ENCODE data around the gene LRRC51.
"Not testable (repeated sequence)": the region's sequence is repeated elsewhere in the genome, so short reads cannot be mapped to it uniquely, and the experiment has no call there.

LRRC51 gene

GRCh38 chr11:72111300-72112142, 30.9 kb downstream of the LRRC51 start:
- DNase-seq: no peak

- peak; percentile 99 for DNase-seq
These were observed 31.7 kb downstream of the LRRC51 start, which contains the start of gene ANAPC15 for GRCh38 chr11:72112143-72112977. ANAPC15 (minus strand) TSS chr11:72112695; CDS start chr11:72111276, 1,419 bp downstream.

GRCh38 chr11:72112978-72113808, 32.5 kb downstream of the LRRC51 start:
- DNase-seq: no peak

- DNase-seq: no peak
These were observed 33.9 kb downstream of the LRRC51 start for GRCh38 chr11:72114570-72114969.

- no peak for DNase-seq
These were observed 35.5 kb downstream of the LRRC51 start for GRCh38 chr11:72116019-72116755.

- no peak for DNase-seq
These were observed 38.5 kb downstream of the LRRC51 start for GRCh38 chr11:72119198-72119597.

- no peak for DNase-seq
These were observed 40.3 kb downstream of the LRRC51 start for GRCh38 chr11:72120930-72121329.

GRCh38 chr11:72122607-72123006, 42.0 kb downstream of the LRRC51 start:
- no peak for DNase-seq

GRCh38 chr11:72123117-72123653, 42.5 kb downstream of the LRRC51 start:
- no peak for DNase-seq

GRCh38 chr11:72124046-72124445, 43.4 kb downstream of the LRRC51 start:
- no peak for DNase-seq

GRCh38 chr11:72125956-72126355, 45.3 kb downstream of the LRRC51 start:
- no peak for DNase-seq

- DNase-seq: no peak
These were observed 47.3 kb downstream of the LRRC51 start for GRCh38 chr11:72127923-72128322.

- no peak for DNase-seq
These were observed 48.7 kb downstream of the LRRC51 start for GRCh38 chr11:72129381-72129780.

- no peak for DNase-seq
These were observed 52.0 kb downstream of the LRRC51 start for GRCh38 chr11:72132646-72133045.

GRCh38 chr11:72135473-72135872, 54.8 kb downstream of the LRRC51 start, which contains the start of gene FOLR3:
FOLR3 (plus strand) TSS chr11:72135725; CDS start chr11:72135953, 228 bp downstream.
- not testable (repeated sequence) for DNase-seq

GRCh38 chr11:72135891-72136683, 55.4 kb downstream of the LRRC51 start:
- DNase-seq: no peak

- DNase-seq: no peak
These were observed 56.1 kb downstream of the LRRC51 start for GRCh38 chr11:72136684-72137262.

GRCh38 chr11:72138821-72139390, 58.3 kb downstream of the LRRC51 start:
- DNase-seq: no peak

- no peak for DNase-seq
These were observed 58.9 kb downstream of the LRRC51 start for GRCh38 chr11:72139500-72139899.

- DNase-seq: no peak
These were observed 60.0 kb downstream of the LRRC51 start for GRCh38 chr11:72140661-72141060.
